GM19025 (cell line): ENCODE results near the gene SLC66A1.
"Not testable (repeated sequence)": the region's sequence is repeated elsewhere in the genome, so short reads cannot be mapped to it uniquely, and the experiment has no call there.

Experiments
- ATAC-seq: cut with Tn5 transposase; IDR thresholded peaks from one replicate; pipeline ENCODE4 v1.9.1; 2021; ENCODE audit warnings: mild to moderate bottlenecking, low read depth, moderate library complexity; ENCODE audit not compliant: unreplicated experiment

The SLC66A1 gene

DNA sequence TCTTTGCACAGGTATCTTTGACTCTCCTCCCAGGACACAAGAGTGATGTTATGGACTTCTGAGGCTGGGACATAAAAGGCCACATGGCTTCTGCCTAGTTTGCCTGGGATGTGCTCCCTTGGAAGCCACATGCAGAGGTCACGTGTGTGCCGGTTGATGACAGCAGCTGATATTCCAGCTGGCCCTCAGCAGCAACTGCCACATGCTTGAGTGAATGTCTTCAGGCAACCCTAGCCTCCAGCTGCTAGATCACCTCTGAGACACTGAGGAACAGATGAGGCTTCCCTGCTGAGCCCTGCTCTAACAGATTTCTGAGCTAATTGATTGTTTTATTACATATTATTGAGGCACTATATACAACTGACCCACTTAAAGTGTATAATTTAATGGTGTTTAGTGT, 11.9 kb upstream of the SLC66A1 start:
- ATAC-seq = no peak

DNA sequence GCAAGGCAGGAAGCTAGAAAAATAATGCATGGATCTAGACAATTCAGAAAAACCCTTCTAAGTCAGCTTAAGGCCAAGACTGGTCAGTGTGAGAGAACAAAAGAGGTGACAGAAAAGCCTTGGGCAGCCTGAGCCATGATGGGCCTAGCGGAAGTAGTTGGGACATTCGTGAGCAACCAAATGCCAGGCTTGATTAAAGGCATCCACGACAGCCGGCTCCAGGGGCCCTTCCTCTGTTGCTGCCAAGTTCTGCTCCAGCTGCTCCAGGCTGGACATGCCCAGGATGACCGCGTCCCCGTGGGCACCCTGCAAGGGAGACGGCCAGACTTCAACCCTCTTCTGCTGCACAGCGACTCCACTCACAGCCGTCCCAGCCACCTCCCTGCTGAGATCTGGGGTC, 8.0 kb upstream of the SLC66A1 start:
- not testable (repeated sequence) for ATAC-seq

- no peak for ATAC-seq
Measured at GRCh38 chr1:19305880-19306279, 6.2 kb upstream of the SLC66A1 start.

DNA sequence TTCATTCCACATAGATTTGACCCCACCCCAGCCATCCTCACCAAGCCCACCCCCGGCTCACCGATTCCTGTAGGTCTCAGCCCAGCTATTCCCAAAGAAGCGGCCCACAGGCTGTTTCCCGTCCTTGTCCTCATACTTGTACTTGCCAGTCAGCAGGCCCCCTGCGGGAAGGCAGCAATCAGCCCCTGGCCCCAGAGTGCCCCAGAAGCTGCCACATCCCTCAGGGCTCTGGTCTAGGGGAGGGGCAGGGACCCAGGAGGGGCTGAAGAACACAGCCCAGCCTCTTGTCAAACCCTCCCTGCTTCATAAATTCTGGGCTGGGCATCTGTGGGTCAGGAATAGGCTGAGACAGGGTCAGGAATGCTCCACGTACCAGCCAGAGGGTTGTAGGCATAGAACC, 5.2 kb upstream of the SLC66A1 start:
- ATAC-seq = no peak

- no peak for ATAC-seq
Measured at GRCh38 chr1:19307794-19308508, 4.2 kb upstream of the SLC66A1 start.

DNA sequence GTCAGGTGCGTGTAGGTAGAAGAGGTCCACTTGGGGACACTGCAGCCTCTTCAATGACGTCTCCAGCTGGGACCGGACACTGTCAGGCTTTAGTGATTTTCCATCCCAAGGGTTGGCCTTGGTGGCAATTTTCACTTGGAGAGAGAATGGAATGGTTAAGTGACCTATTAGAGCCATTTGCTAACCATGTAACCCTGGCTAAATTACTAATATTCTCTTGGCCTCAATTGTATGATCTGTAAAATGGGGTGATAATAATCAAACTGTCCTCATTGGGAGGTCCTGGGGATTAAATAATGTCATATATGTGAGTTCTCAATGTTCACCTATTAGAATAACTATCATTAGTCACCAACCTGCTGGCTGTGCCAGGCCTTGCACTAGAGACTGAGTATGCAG, 3.6 kb upstream of the SLC66A1 start:
- ATAC-seq = no peak

DNA sequence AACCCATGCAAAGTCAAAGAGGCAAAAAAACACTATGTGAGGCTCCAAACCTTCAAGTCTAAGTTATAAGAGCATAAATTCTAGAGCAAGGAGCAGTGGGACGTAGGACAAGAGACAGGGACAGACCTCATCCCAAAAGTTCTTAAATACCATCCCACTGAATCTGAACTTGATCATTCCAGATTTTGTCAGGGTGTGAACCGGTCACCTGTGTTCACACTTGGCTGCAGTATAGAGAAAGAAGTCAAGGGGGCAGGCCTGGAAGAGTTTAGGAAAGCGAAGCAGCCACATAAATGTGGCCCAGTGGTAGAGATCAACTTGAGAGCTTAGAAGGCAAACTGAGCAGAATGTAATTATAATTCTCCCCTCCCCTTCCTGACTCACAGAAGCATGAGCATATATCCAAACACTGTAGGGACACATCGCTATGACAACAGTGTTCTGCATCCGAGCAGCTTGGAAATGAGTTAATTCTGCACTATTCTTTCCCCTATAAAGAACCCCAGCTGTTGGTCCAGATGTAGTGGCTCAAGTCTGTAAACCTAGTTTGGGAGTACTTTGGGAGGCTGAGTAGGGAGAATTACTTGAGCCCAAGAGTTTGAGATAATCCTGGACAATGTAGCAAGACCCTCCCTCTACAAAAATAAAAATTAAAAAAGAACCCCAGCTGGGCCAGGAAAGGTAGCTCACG, 2.9 kb upstream of the SLC66A1 start:
- ATAC-seq = no peak

DNA sequence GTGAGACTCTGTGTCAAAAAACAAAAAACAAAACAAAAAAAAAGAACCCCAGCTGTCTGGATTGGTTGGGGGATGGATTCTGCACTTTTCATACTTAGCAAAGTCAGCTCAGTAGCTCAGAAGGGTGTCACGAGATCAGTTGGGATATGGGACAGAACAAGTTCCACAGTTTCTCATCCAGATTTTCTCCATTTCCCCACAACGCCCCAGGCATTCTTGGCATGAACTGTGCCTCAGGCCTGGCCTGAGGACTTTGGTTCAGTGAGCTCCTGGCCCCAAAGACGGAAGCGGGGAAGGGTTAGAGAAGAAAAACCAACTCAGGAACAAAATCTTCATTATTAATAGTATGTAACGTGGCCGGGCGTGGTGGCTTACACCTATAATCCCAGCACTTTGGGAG, 2.1 kb upstream of the SLC66A1 start:
- no peak for ATAC-seq

DNA sequence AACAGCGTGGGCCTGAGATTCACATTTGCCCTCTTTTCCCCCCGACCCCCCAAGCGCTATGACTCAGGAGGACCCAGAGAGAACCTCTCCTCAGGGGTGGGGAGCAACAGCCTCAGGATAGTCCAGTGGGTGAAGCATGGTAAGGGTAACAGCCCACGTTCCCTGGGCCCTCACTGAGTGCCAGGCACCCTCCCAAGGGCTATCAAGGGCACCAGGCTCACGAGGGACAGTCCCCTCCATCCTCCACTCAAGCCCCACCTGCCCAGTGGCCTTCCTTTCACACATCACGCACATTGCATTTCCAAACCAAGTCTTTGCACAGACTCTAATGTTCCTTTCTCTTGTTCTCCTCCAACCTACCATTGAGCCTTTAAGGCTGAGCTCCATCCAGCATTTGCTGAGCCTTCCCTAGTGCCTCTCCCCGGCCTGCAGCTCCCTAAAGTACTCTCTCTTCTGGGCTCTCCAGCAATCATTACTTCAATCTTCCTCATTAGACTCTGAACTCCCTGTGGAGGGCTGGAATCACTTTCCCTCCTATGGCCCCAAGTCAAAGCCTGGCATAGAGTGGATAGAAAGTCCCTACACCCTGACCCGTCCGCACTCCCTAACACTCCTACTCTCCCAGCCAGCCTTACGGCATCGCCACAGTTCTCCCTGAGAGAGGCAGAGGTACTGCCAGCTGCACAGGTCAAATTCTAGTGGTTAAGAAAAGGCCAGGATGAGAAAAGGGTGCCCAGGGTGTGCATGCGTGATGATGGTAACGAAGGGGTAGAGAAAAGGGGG, 1.2 kb upstream of the SLC66A1 start:
- ATAC-seq = no peak

- ATAC-seq = no peak
Measured at GRCh38 chr1:19311503-19311930, 609 bp upstream of the SLC66A1 start.

DNA sequence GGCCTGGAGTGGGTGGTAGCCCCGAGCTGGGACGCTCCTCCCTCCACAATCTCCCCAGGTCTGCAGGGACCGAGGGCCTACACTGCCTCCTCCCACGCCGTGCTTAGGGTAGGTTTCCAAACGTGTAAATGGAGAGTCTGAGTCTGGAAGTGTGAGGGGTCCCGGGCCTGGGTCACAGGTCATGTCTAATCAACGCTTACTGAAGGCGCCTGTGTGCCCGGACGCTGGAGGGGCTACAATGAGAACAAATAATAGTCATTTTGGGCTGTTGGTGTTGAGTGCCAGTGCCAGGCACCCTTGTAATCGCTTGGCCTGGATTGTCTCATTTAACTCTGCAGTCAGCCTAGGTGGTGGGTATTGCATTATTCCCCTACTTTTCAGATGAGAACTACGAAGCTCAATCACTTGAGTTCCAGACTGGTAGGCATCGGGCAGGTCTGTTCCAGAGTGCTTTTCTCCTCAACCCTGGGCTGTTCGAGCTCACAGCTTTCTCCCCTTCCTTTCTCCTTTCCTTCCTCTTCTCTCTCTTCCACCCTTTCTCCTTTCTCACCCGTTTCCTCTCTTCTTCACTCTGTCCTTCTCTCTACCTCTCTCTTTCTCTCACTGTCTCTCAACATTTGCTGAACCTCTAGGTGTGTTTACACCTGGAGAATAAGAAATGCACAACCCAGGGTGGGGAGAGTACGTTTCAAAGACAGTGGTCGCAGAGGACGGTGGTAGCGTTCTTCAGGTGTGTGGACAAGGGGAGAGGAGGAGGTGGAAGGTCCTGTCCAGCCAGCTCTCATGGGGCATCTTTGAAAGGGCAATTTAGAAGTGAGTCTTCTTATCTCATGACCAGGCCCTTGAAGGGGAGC, 883 bp downstream of the SLC66A1 start:
- ATAC-seq = no peak

DNA sequence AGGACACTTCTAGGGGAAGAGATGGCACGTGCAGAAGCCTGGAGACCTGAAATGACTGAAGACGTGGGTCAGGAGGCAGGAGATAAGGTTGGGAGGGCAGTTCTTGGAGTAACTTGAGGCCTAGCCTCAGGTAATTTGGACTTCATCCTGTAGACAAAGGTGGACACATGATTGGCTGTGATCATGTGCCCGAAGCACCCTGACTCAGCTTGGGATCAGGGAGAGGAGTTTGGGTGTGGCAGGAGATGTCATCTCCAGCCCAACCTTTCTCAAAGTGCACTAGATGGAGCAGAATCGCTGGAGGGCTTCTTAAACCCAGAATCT, 1.5 kb downstream of the SLC66A1 start:
- ATAC-seq = no peak

- no peak for ATAC-seq
Measured at GRCh38 chr1:19313961-19314882, 2.1 kb downstream of the SLC66A1 start.

- no peak for ATAC-seq
Measured at GRCh38 chr1:19315378-19316198, 3.5 kb downstream of the SLC66A1 start.

GRCh38 chr1:19317126-19317910, 5.2 kb downstream of the SLC66A1 start:
- no peak for ATAC-seq

DNA sequence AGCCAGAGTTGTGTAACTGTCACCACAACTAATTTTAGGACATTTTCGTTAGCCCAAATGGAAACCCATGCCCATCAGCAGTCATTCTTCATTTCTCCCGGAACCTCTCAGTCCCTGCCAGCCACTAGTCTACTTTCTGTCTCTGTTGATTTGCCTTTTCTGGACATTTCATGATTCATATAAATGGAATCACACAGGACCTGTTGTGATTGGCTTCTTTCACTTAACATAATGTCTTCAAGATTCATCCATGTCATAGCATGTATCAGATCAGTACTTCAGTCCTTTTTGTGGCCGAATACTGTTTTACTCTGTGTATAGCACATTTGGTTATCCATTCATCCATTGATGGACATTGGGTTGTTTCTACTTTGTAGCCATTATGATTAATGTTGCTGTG, 7.1 kb downstream of the SLC66A1 start:
- ATAC-seq = no peak

- ATAC-seq = no peak
Measured at GRCh38 chr1:19321071-19321470, 8.9 kb downstream of the SLC66A1 start.

DNA sequence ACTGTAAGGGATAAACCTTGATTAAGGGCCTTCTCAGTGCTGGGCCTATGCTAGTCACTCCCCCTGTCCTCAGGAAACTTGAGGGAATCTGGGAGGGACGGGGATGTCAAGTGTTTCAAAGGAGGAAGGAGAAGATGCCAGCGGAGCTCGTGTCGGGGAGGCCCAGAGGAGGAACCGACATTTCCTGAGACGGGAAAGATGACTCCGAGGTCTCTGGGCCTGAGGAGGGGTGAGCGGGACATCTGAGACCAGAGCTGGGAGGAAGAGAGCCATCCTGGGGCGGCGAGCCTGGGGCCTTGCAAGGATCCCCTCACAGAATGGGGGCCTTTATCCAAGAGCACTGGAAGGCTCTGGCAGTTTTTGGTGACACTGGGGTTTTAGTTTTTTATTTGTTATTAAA, 10.4 kb downstream of the SLC66A1 start:
- no peak for ATAC-seq
